Measurements from ENCODE around the gene CLSTN2.

DNA sequence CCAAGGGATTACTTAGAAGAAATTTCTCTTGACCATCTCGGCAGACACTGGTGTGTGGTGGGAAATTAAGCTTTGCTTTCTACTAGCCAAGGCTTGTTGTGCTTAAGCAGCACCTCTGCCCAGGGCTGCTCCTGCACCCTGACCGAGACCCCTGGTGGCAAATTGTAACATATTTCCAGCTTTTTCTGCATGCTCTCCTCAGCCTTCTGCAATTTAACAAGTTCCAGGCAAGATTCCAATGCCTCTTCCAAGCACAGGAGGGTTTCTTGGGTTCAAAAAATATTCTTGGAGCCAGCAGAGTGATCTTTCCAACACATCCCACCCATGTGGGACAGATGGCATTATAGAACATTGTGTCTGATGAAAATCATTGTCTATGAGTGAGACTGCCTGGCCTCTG lies 210.5 kb downstream of the CLSTN2 start:
- TF ChIP-seq, protein P1, sequence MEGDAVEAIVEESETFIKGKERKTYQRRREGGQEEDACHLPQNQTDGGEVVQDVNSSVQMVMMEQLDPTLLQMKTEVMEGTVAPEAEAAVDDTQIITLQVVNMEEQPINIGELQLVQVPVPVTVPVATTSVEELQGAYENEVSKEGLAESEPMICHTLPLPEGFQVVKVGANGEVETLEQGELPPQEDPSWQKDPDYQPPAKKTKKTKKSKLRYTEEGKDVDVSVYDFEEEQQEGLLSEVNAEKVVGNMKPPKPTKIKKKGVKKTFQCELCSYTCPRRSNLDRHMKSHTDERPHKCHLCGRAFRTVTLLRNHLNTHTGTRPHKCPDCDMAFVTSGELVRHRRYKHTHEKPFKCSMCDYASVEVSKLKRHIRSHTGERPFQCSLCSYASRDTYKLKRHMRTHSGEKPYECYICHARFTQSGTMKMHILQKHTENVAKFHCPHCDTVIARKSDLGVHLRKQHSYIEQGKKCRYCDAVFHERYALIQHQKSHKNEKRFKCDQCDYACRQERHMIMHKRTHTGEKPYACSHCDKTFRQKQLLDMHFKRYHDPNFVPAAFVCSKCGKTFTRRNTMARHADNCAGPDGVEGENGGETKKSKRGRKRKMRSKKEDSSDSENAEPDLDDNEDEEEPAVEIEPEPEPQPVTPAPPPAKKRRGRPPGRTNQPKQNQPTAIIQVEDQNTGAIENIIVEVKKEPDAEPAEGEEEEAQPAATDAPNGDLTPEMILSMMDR (IDR thresholded peaks at IDR 0.05) = no peak
- TF ChIP-seq POLR2A (IDR thresholded peaks at IDR 0.05) = no peak
- TF ChIP-seq EP300 (IDR thresholded peaks at IDR 0.05) = no peak
